Endothelial cell of umbilical vein (primary cell): ENCODE measurements around the gene TRIM21. TPM values are rescaled to one million over a fixed set of nuclear protein-coding genes. Genes with fewer than 3 reads are reported as not detected.

ENCODE experiments used
- BruUV-seq: library from RNA; stranded (reverse); fragments of 400-500 nt; replicated peaks from 2 replicates; lab custom pipeline; 2021; lab: Mats Ljungman, UMichigan
- CTCF ChIA-PET: fragments of 300-600, 350-600 bp; sonication (Branson Sonifier 250); formaldehyde crosslinking; loops from one replicate; lab custom pipeline; 2021; ENCODE audit warnings: antibody characterized with exemption, inconsistent platforms; lab: Charles Lee
- POLR2A ChIA-PET: fragments of 300-600, 350-600 bp; sonication (Branson Sonifier 250); formaldehyde crosslinking; loops from one replicate; lab custom pipeline; 2021; ENCODE audit warnings: antibody characterized with exemption, inconsistent platforms; lab: Charles Lee
- DNase-seq: peaks from one replicate; pipeline ENCODE4 v3.0.0-alpha.2; 2011; ENCODE audit warnings: low read depth, low spot score
- FAIRE-seq: peaks from 2 replicates; lab custom pipeline; 2011; peaks lifted over from hg19 to GRCh38; lab: Jason Lieb, UNC
- H2AFZ ChIP-seq: 2 replicates; pipeline ENCODE4 v1.6.0; 2012; ENCODE audit warnings: low read depth, low read length, control low read depth, inconsistent platforms
- H3K27ac ChIP-seq: 2 replicates; pipeline ENCODE4 v1.5.1; 2011; ENCODE audit warnings: low read depth, mild to moderate bottlenecking, control low read depth, low read length, moderate library complexity; ENCODE audit not compliant: insufficient read depth
- H3K27me3 ChIP-seq, 2 experiments: 2 replicates each; pipeline versions ENCODE4 v1.6.0 to v1.6.1; 2011; ENCODE audit warnings: low read length in 2 of 2, mixed read lengths in 1 of 2; ENCODE audit not compliant: control insufficient read depth in 2 of 2, insufficient read depth in 2 of 2
- H3K36me3 ChIP-seq, 2 experiments: 2 replicates in 1 of 2; 3 replicates in 1 of 2; pipeline ENCODE4 v1.5.1; 2011; ENCODE audit warnings: low read length in 2 of 2, mild to moderate bottlenecking in 1 of 2, moderate library complexity in 1 of 2; ENCODE audit not compliant: control insufficient read depth in 2 of 2, insufficient read depth in 2 of 2; ENCODE audit errors: extremely low read depth in 1 of 2
- H3K4me1 ChIP-seq: 3 replicates; pipeline ENCODE4 v1.5.1; 2011; ENCODE audit warnings: mild to moderate bottlenecking, low read length; ENCODE audit not compliant: control insufficient read depth, insufficient read depth; ENCODE audit errors: extremely low read depth
- H3K4me2 ChIP-seq: 2 replicates; pipeline ENCODE4 v1.6.1; 2011; ENCODE audit warnings: low read length, control low read depth, mixed read lengths; ENCODE audit not compliant: insufficient read depth
- H3K4me3 ChIP-seq, 3 experiments: fragments of 200-600 bp in 1 of 3; sonication (generic), shearing (Covaris generic) in 1 of 3; replicated peaks in 1 of 3; 2 replicates each; pipeline ENCODE4 v1.5.1; 2011 to 2016; ENCODE audit warnings: control low read depth in 3 of 3, low read length in 3 of 3, mild to moderate bottlenecking in 2 of 3, inconsistent platforms in 1 of 3, low read depth in 1 of 3, moderate library complexity in 1 of 3; ENCODE audit not compliant: insufficient read depth in 1 of 3
- H3K79me2 ChIP-seq: 2 replicates; pipeline ENCODE4 v1.6.0; 2012; ENCODE audit warnings: low read length, inconsistent platforms; ENCODE audit not compliant: control insufficient read depth, insufficient read depth
- H3K9ac ChIP-seq: replicated peaks from 2 replicates; pipeline ENCODE3; 2011; ENCODE audit warnings: low read length, control low read depth; ENCODE audit not compliant: insufficient read depth; ENCODE audit errors: extremely low read depth
- H3K9me1 ChIP-seq: replicated peaks from 3 replicates; pipeline ENCODE4 v1.6.0; 2011; ENCODE audit warnings: mild to moderate bottlenecking, low read length; ENCODE audit not compliant: control insufficient read depth, insufficient read depth; ENCODE audit errors: extremely low read depth
- H3K9me3 ChIP-seq: replicated peaks from 2 replicates; pipeline ENCODE4 v1.5.1; 2012; ENCODE audit warnings: low read length, inconsistent platforms; ENCODE audit not compliant: control insufficient read depth, insufficient read depth
- H4K20me1 ChIP-seq: replicated peaks from 2 replicates; pipeline ENCODE3; 2011; ENCODE audit warnings: mild to moderate bottlenecking, low read length; ENCODE audit not compliant: control insufficient read depth, insufficient read depth; ENCODE audit errors: extremely low read depth
- EZH2 ChIP-seq: IDR thresholded peaks from 2 replicates; pipeline ENCODE4 v1.6.1; 2012; ENCODE audit warnings: borderline replicate concordance, low read depth, mild to moderate bottlenecking, moderate library complexity, low read length, inconsistent platforms; ENCODE audit not compliant: severe bottlenecking
- FOS ChIP-seq: IDR thresholded peaks from 2 replicates; pipeline ENCODE4 v1.6.1; 2011; ENCODE audit warnings: mild to moderate bottlenecking, low read length, moderate library complexity, borderline replicate concordance; ENCODE audit not compliant: insufficient read depth
- GATA2 ChIP-seq: IDR thresholded peaks from 2 replicates; pipeline ENCODE4 v1.7.0; 2011; ENCODE audit warnings: low read depth, mild to moderate bottlenecking, moderate library complexity, mixed read lengths, low read length; ENCODE audit not compliant: insufficient read length, insufficient read depth
- JUN ChIP-seq: IDR thresholded peaks from 2 replicates; pipeline ENCODE4 v1.6.1; 2011; ENCODE audit warnings: borderline replicate concordance, low read depth; ENCODE audit not compliant: insufficient read length, insufficient read depth
- MYC ChIP-seq: IDR thresholded peaks from one replicate; pipeline ENCODE4 v1.6.1; 2011; ENCODE audit warnings: mild to moderate bottlenecking, low read depth, low read length
- POLR2A ChIP-seq: IDR thresholded peaks from 2 replicates; pipeline ENCODE4 v1.6.1; 2012; ENCODE audit warnings: low read depth, mild to moderate bottlenecking, control low read depth, low read length
- POLR2AphosphoS5 ChIP-seq: IDR thresholded peaks from 2 replicates; pipeline ENCODE4 v1.6.1; 2012; ENCODE audit warnings: low read depth, mild to moderate bottlenecking, control low read depth, low read length, moderate library complexity; ENCODE audit not compliant: insufficient read depth
- dilution Hi-C: fragments of 300-500 bp; cut with MboI; formaldehyde crosslinking; loops from one replicate; pipeline ENCODE4 v1.15.0; 2019; ENCODE audit warnings: low sequenced_read_pairs; ENCODE audit not compliant: extremely low pct_ligation_motif_present
- intact Hi-C: fragments of 100-400 bp; cut with micrococcal nuclease; formaldehyde crosslinking; loops from one replicate; pipeline ENCODE4 v1.10.0; 2022
- polyA plus RNA-seq, 4 experiments: library from polyadenylated mRNA; depleted of rRNA in 3 of 4; stranded (reverse) in 3 of 4; unstranded in 1 of 4; fragments of >200 nt; gene quantifications; 2 replicates each; pipeline versions ENCODE4 v1.2.1 to v1.2.3, GENCODE V29; 2011 to 2012; ENCODE audit warnings: missing spikeins in 1 of 4
- total RNA-seq: library from RNA; stranded (reverse); gene quantifications from 2 replicates; pipeline ENCODE4 v1.2.3, GENCODE V29; 2021
- TF ChIP-seq, protein P1 (sequence below), 2 donors: IDR thresholded peaks; 1 replicate in 1 of 2; 2 replicates in 1 of 2; pipeline ENCODE4 v1.5.1; 2011; ENCODE audit warnings: low read length in 2 of 2, mild to moderate bottlenecking in 2 of 2, moderate library complexity in 2 of 2, control low read depth in 1 of 2, inconsistent platforms in 1 of 2, low read depth in 1 of 2; ENCODE audit not compliant: insufficient read depth in 1 of 2; ENCODE audit errors: extremely low read depth in 1 of 2
- TF ChIP-seq, protein P2 (sequence below): IDR thresholded peaks from 2 replicates; pipeline ENCODE4 v1.6.1; 2011; ENCODE audit not compliant: insufficient read depth, insufficient read length

TRIM21 gene
- total and polyA plus RNA-seq, 2 donors (not counting 3 experiments of a cell fraction or from before 2014, with no cell fraction given), result 18.9 to 20.8 TPM

DNA sequence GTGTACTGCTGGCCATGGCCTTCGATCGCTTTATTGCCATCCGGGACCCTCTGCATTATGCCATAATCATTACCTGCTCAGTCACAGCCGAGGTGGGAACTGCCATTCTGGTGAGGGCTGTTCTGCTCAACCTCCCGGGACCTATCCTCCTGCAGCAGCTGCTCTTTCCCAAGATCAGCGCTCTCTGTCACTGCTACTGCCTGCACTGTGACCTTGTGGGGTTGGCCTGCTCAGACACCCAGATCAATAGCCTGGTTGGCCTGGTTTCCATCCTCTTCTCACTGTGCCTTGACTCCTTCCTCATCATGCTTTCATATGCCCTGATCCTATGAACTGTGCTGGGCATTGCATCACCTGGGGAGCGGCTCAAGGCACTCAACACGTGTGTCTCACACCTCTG is 24.9 kb upstream of the TRIM21 start:
- BruUV-seq, result no TSS peak
- FAIRE-seq (no peak), DNase-seq (no peak)
- no peaks in the 10 kb centered on the region for H3K27me3 ChIP-seq
- H2AFZ ChIP-seq, result no peak overlapping the region
- H3K9ac ChIP-seq, result no peak overlapping the region
- no peaks in the 10 kb centered on the region for H3K4me1 ChIP-seq
- H4K20me1 ChIP-seq, result no peaks in the 10 kb centered on the region
- CTCF ChIA-PET, result no interaction called here
- POLR2A ChIA-PET, result no interaction called here
- intact Hi-C loops (no loop called here), dilution Hi-C loops (no loop called here)
- H3K4me2 ChIP-seq, result no peak overlapping the region
- TF ChIP-seq MYC (no peak), FOS (no peak)
- H3K9me1 ChIP-seq, result no peaks in the 10 kb centered on the region
- H3K4me3 ChIP-seq, result no peak overlapping the region
- no peaks in the 10 kb centered on the region for H3K9me3 ChIP-seq
- no peaks in the 10 kb centered on the region for H3K79me2 ChIP-seq
- no peaks in the 10 kb centered on the region for H3K36me3 ChIP-seq
- H3K27ac ChIP-seq, result no peak overlapping the region

DNA sequence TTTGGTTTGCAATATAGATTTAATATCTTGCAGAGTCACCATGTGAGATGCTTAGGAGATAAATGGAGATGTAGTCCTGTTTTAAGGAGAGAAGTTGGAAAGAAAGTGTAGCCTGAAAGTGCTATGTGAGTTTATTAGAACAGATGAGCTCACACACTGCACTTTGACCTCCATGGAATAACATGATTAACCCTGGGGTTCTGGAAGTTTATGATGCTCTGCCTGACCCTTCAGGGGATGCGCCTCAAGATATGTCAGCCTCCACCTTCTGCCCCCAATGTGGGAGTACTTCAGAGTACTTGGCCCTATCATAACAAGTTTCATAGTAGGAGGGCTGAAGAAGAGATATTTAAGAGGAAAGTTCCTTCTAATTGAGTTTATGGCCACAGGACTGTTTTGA is 23.3 kb upstream of the TRIM21 start:
- dilution Hi-C loops, result no loop called here
- no peaks in the 10 kb centered on the region for H3K9me1 ChIP-seq

More for the DNA sequence above, 23.3 kb upstream of the TRIM21 start:
- no peak overlapping the region for H3K9ac ChIP-seq
- no peak overlapping the region for H3K27ac ChIP-seq
- no TSS peak for BruUV-seq
- H3K36me3 ChIP-seq, result no peaks in the 10 kb centered on the region
- H2AFZ ChIP-seq, result no peak overlapping the region
- ChIA-PET POLR2A (no interaction called here), CTCF (no interaction called here)
- no peak overlapping the region for H3K4me2 ChIP-seq
- intact Hi-C loops, result no loop called here
- no peaks in the 10 kb centered on the region for H3K79me2 ChIP-seq
- no peaks in the 10 kb centered on the region for H4K20me1 ChIP-seq
- H3K27me3 ChIP-seq, result no peaks in the 10 kb centered on the region
- TF ChIP-seq JUN (no peak), FOS (no peak), EZH2 (no peak), GATA2 (no peak), POLR2A (no peak), POLR2AphosphoS5 (no peak), MYC (no peak)
- TF ChIP-seq, protein P1, sequence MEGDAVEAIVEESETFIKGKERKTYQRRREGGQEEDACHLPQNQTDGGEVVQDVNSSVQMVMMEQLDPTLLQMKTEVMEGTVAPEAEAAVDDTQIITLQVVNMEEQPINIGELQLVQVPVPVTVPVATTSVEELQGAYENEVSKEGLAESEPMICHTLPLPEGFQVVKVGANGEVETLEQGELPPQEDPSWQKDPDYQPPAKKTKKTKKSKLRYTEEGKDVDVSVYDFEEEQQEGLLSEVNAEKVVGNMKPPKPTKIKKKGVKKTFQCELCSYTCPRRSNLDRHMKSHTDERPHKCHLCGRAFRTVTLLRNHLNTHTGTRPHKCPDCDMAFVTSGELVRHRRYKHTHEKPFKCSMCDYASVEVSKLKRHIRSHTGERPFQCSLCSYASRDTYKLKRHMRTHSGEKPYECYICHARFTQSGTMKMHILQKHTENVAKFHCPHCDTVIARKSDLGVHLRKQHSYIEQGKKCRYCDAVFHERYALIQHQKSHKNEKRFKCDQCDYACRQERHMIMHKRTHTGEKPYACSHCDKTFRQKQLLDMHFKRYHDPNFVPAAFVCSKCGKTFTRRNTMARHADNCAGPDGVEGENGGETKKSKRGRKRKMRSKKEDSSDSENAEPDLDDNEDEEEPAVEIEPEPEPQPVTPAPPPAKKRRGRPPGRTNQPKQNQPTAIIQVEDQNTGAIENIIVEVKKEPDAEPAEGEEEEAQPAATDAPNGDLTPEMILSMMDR (IDR thresholded peaks at IDR 0.05; ENCODE audit: extremely low read depth in 1 of 2, insufficient read depth in 1 of 2, low read depth in 1 of 2, low read length in 2 of 2), result no peak
- TF ChIP-seq, protein P2, sequence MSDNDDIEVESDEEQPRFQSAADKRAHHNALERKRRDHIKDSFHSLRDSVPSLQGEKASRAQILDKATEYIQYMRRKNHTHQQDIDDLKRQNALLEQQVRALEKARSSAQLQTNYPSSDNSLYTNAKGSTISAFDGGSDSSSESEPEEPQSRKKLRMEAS, result no peak
- FAIRE-seq (no peak), DNase-seq (no peak)
- no peaks in the 10 kb centered on the region for H3K9me3 ChIP-seq
- H3K4me1 ChIP-seq, result no peaks in the 10 kb centered on the region
- H3K4me3 ChIP-seq, result no peak overlapping the region
